ENCODE results near the gene BAIAP2. TPM values are rescaled to one million over a fixed set of nuclear protein-coding genes. Genes with fewer than 3 reads are reported as not detected.
"Not testable (repeated sequence)": the region's sequence is repeated elsewhere in the genome, so short reads cannot be mapped to it uniquely, and the experiment has no call there.

Gene BAIAP2
- total RNA-seq, 1 donor from 2014 or later = 28.2 TPM

- no peak for DNase-seq (ENCODE audit: low read depth in 2 of 2)
Measured at GRCh38 chr17:81021531-81022343, 13.2 kb upstream of the BAIAP2 start.

DNA sequence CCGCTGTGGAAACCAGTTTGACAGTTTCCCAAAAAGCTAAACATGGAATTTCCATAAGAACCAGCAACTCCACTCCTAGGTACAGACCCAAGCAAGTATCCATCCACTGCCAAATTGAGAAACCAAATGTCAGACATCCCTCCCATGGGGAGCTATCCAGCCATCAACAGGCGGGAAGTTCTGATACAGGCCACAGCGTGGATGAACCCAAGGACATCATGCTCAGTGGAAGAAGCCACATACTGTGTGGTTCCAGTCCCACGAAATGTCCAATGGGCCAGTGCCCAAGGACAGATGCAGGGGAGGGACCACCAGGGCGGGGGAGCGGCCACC is 12.6 kb upstream of the BAIAP2 start:
- DNase-seq (ENCODE audit: low read depth in 2 of 2) = no peak

GRCh38 chr17:81025065-81025740 is 9.7 kb upstream of the BAIAP2 start:
- no peak for DNase-seq (ENCODE audit: low read depth in 2 of 2)

DNA sequence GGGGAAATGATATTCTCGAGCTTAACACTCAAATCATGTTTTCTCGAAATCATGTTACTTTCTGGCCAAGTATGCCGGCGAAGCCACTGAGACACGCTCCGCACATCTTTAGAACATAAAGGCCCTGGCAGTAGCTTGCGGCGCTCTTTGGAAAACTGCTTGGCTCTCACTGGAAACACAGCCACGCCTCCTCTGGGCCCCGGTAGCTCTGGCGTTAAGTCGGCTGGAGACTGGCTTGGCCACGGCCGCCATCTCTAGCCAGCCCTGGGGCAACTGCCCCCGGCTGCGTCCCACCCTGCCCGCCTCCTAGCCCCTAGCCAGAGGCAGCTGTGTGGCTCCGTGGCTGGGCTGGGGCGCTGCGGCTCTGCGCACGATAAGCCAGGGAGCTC is 9.2 kb upstream of the BAIAP2 start:
- DNase-seq (ENCODE audit: low read depth in 2 of 2) = no peak

DNA sequence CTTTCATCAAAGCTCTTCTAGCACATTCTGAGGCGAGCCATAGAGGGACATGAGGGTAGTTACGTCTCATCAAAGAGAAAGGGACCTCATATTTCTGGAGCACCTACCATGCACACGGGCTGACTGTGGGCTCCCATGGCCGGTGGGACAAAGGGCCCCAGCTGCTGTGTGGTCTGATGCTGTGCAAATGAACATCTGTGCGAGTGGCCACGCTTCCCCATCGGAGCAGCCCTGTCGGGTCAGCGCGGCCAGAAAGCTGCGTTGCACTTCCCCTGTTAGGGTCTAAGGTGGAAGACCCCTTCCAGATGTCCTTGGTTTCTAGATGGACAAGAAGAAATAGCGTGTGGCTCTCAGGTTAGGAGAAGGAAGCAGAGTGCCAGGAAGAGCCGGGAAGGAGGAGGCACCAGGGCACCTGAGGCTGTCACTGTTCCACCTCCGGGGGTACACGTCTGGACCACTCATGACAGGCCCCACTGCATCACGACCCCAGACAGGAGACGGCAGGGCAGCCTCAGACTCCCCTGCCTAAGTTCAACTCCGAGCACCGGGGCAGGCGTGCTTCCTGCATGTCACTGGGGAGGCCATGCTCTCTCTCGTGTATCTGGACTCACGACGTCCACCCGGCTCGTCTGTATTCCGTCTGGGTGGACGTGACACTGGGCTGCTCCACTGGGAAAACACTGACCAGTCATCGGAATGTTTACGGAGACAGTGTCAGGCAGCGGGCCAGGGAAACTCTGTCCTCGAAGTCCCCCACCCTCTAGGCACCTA is 8.5 kb upstream of the BAIAP2 start:
- no peak for DNase-seq (ENCODE audit: low read depth in 2 of 2)

- DNase-seq (ENCODE audit: low read depth in 2 of 2) = no peak
Measured at GRCh38 chr17:81027038-81027437, 7.9 kb upstream of the BAIAP2 start.

DNA sequence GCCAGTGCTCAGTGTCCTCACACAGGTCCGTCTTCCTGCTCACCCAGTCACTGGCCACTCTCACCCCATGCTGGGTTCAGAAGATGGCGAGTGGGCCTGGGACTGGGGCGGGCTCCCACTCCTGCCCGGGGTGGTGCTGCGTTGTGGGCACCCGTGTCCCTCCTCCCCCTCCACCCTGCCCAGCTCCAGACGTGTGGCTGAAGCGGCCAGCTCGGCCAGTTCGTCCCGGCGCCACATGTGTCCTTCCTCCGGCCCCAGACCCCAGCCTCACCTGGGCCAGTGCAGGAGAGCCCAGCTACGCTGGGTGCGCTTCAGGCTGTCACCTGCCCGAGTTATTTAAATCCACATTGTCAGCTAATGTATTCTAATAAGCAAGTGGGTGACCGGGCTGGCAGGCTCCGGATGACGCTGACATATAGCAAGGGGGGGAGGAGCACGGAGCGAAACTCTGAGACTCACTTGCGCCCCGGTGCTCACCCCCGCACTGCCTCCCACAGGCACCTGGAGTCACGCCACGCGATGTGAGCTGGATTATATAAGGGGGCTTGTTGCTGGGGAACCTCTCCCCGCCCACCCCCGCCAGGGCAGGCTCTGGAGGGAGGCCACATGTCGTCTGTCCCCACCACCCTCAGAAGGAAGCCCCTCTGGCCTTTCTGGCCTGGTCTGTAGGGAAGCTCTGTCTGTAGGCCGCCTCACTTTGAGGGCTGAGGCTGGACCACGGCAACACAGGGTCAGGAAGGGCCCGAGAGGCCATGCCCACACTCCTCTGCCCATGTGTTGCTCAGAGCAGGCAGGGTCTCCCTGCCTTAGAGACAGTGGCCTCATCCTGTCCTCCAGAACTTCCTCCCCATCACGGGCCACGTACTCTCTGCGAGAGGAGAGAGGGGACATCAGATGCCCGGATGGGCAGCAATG is 7.1 kb upstream of the BAIAP2 start:
- DNase-seq (ENCODE audit: low read depth in 2 of 2) = no peak

DNA sequence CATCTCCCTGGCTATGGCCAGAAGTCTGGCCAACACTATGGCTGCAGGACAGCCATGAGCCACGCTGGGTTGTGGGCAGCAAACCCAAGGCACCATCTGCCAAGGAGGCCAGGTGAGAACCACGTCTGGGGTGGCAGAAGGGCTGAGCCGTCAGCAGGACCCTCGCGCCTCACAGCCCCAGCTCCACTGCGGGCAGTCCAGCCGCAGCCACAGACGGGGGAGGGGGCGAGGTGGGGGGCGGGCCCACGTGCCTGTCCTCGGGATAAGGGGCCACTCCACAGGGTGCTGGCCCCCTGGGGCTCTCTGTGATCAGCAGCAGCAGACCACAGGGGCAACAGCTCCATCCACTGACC is 6.5 kb upstream of the BAIAP2 start:
- no peak for DNase-seq (ENCODE audit: low read depth in 2 of 2)

DNA sequence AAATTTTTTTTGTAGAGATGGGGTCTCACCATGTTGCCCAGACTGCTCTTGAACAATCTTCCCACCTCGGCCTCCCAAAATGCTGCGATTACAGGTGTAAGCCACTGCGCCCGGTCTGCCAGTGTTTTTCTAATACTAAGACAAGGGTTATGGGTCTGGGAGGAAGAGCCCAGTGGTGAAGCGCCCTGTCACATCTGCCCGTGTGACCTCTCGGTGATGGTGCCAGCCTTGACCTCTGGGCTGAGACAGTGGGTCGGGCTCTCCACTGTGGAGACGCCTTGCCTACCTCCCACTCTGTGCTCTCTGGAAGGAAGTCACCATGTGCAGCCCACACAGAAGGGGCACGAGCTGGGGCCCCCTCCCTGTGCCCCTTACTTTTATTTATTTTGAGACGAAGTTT is 5.1 kb upstream of the BAIAP2 start:
- DNase-seq (ENCODE audit: low read depth in 2 of 2) = no peak

DNA sequence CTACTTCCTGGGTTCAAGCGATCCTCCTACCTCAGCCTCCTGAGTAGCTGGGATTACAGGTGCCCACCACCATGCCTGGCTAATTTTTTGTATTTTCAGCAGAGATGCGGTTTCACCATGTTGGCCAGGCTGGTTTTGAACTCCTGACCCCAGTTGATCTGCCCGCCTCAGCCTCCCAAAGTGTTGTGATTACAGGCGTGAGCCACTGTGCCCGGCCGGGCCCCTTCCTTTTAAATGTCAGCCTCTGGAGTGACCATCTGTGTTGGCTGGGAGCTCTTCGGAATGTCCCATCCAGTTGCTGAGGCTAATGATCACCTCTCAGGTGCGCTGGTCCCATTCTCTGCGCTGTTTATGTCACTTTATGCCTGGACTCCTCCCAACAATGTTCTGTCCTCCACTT is 4.6 kb upstream of the BAIAP2 start:
- DNase-seq (ENCODE audit: low read depth in 2 of 2) = not testable (repeated sequence)

DNA sequence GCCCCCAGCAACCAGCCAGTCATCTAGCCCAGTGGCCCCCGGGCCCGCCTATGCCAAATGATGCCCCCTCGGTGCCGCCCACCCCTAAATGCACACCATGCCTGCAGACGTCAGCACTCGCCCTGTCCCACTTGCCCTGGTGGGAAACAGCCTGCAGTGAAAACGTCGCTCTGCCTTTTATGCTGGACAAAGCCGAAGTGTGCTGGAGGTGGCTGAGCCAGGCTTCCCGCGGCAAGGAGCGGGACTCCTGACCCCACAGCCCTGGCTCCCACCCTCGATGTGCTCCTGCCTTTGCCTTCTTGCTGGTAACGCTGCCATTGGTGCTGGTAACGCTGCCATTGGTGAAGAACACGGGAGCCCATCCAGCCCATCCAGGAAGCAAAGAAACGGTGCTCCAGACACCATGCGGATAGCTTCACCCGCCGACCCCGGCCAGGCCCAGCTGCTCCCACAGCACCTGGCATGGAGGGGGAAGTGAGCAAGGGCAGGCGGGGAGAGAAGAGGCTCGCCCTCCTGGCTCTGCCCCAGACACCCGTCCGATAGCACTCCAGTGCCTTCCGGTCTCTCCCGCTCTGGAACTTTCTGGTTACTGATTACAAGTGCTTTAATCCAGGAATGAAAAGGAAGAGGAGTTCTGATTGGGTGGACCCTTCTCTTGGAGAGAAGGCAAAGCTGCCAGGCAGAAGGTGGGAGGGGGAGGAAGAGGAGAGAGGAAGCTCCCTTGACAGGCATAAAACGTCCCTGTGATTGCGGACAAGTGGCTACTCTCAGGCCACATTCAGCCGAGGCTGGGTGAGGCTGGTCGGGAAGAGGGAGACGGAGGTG is 4.0 kb upstream of the BAIAP2 start:
- DNase-seq (ENCODE audit: low read depth in 2 of 2) = peak in 1 of 2 donors; percentile 63

GRCh38 chr17:81031566-81032550 is 3.1 kb upstream of the BAIAP2 start:
- DNase-seq (ENCODE audit: low read depth in 2 of 2) = no peak

GRCh38 chr17:81032641-81033480 is 2.1 kb upstream of the BAIAP2 start:
- no peak for DNase-seq (ENCODE audit: low read depth in 2 of 2)

GRCh38 chr17:81033535-81034167 is 1.3 kb upstream of the BAIAP2 start:
- no peak for DNase-seq (ENCODE audit: low read depth in 2 of 2)

DNA sequence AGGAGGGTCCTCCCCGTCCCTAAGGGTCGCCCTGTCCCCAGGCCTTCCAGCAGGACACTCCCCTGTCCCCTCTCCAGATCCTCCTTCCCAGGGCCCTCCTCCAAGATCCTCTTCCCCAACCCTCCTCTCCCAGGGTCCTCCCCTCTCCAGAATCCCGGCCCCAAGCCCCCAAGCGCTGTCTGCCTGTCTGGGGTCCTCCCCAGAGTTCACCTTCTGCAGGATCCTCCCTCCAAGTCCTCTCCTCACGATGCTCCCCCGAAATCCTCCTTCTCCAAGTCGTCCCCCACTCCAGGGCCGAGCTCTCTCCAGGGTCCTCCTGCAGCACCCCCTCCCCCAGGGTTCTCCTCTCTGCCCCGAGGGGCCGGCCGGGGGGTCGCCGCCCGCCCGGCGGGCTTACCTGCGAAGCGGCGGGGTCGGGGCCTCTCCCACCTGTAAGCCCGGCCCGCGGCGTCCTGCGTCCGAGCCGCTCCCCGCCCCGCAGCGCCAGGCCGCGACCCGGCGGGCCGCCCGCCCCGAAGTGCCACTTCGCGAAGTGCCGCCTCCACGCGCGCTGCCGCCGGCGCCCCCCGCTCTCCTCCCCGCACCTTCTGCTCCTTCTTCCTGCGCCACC is 678 bp upstream of the BAIAP2 start:
- DNase-seq (ENCODE audit: low read depth in 2 of 2) = no peak

GRCh38 chr17:81035521-81036196 is 708 bp downstream of the BAIAP2 start:
- DNase-seq (ENCODE audit: low read depth in 2 of 2) = peak in 1 of 2 donors; percentile 30

Measured in dermis microvascular lymphatic vessel endothelial cell (primary cell).